Cardiac septum (tissue), 1 donor: Measurements from ENCODE around the gene PHF24. TPM values are rescaled to one million over a fixed set of nuclear protein-coding genes. Genes with fewer than 3 reads are reported as not detected.

ENCODE experiments used
- DNase-seq: peaks from one replicate; pipeline ENCODE4 v3.0.0-alpha.2; 2020; ENCODE audit warnings: low spot score
- intact Hi-C: fragments of 100-400 bp; cut with DNase I; formaldehyde crosslinking; loops from one replicate; pipeline ENCODE4 v1.14.0; 2022
- total RNA-seq: library from RNA; stranded (reverse); fragmentation: NEBNext Ultra II Directional; extraction: Animal tissue kit (Norgen Biotek cat#: 25700); gene quantifications from one replicate; pipeline ENCODE4 v1.2.1, GENCODE V29; 2021
- donor health status: DM: no; HTN: no; CAD: no.

PHF24 gene
- total RNA-seq, 1 donor from 2014 or later: 0.57 TPM

- intact Hi-C loops: no loop called here
- DNase-seq: no peak
Observed at GRCh38 chr9:35027860-35028259, 69.8 kb downstream of the PHF24 start.

GRCh38 chr9:35028341-35028740 lies 70.3 kb downstream of the PHF24 start:
- DNase-seq: no peak
- intact Hi-C loops: no loop called here

GRCh38 chr9:35029241-35029640 lies 71.2 kb downstream of the PHF24 start:
- intact Hi-C loops: no loop called here
- no peak for DNase-seq

GRCh38 chr9:35029852-35030251 lies 71.8 kb downstream of the PHF24 start:
- intact Hi-C loops: no loop called here
- no peak for DNase-seq

Other genes with a start within 250 kb of the PHF24 start
- 30.1 TPM for gene CCL21, start 248.1 kb upstream of the PHF24 start, total RNA-seq
- gene DNAJB5, start 31.5 kb downstream of the PHF24 start, total RNA-seq: 133 TPM
- gene VCP, start 114.3 kb downstream of the PHF24 start, total RNA-seq: 309 TPM
- gene FANCG, start 121.7 kb downstream of the PHF24 start, total RNA-seq: 5.6 TPM
- gene PIGO, start 138.3 kb downstream of the PHF24 start, total RNA-seq: 9.3 TPM
- 95.2 TPM for gene STOML2, start 144.8 kb downstream of the PHF24 start, total RNA-seq
- 20.0 TPM for gene ATOSB, start 157.6 kb downstream of the PHF24 start, total RNA-seq
- 24.7 TPM for gene UNC13B, start 203.7 kb downstream of the PHF24 start, total RNA-seq